ENCODE data around the gene GPHB5. TPM values are rescaled to one million over a fixed set of nuclear protein-coding genes. Genes with fewer than 3 reads are reported as not detected.
A peak's percentile ranks its signal among the peaks of the same experiment; 100 is the strongest.

GPHB5 gene
- total RNA-seq, 2 experiments from 2014 or later = not detected

DNA sequence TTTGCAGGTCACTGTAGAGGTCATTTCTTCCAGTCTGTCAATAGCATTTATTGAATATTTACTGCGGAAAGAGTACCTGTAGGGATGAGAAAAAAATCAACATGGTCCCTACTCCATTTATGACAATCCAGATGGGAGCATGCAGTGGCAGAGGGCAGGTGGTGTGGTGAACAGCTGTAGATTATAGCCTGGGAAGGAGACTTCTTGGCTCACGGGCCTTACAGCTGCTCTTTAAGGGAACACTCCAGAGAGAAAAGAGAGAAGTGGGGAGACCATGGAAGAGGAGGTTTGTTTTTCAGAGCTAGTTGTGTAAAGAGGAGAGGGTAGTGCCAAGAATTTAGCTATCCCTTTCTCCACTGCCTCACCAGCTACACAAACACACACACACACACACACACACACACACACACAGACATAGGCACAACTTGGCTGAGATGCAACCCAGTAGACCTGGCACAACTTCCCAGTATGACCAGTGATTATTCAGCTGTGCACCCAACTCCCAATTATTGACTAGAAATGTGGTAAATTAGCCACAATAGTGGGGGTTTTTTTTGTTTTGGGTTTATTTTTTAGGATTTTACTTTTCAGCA, 41.0 kb downstream of the GPHB5 start:
- Mint-ChIP-seq H3K4me3 (no peak overlapping the region), H3K36me3 (ENCODE audit: low read depth) (no peaks in the 10 kb centered on the region), H3K27me3 (no peaks in the 10 kb centered on the region), H3K27ac (no peak overlapping the region), H3K4me1 (ENCODE audit: low read depth) (no peaks in the 10 kb centered on the region), H3K9me3 (no peaks in the 10 kb centered on the region)
- POLR2A ChIA-PET = interaction anchor here (0.7 kb wide), 1 partner anchor 244 kb away, joined by 3 read pairs; no protein-coding TSS in a partner anchor
- intact Hi-C loops (cut with micrococcal nuclease) = loop anchor here (10.0 kb wide), 2 partner anchors 103 to 1113 kb away; no protein-coding TSS in a partner anchor
- no peak for DNase-seq
- no peak for ATAC-seq
- CTCF ChIA-PET = interaction anchor here (1.0 to 1.4 kb wide), 5 partner anchors 9 to 1010 kb away, joined by 3 to 6 read pairs (median 3); no protein-coding TSS in a partner anchor
- TF ChIP-seq, protein P1, sequence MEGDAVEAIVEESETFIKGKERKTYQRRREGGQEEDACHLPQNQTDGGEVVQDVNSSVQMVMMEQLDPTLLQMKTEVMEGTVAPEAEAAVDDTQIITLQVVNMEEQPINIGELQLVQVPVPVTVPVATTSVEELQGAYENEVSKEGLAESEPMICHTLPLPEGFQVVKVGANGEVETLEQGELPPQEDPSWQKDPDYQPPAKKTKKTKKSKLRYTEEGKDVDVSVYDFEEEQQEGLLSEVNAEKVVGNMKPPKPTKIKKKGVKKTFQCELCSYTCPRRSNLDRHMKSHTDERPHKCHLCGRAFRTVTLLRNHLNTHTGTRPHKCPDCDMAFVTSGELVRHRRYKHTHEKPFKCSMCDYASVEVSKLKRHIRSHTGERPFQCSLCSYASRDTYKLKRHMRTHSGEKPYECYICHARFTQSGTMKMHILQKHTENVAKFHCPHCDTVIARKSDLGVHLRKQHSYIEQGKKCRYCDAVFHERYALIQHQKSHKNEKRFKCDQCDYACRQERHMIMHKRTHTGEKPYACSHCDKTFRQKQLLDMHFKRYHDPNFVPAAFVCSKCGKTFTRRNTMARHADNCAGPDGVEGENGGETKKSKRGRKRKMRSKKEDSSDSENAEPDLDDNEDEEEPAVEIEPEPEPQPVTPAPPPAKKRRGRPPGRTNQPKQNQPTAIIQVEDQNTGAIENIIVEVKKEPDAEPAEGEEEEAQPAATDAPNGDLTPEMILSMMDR (IDR thresholded peaks at IDR 0.05) = no peak

DNA sequence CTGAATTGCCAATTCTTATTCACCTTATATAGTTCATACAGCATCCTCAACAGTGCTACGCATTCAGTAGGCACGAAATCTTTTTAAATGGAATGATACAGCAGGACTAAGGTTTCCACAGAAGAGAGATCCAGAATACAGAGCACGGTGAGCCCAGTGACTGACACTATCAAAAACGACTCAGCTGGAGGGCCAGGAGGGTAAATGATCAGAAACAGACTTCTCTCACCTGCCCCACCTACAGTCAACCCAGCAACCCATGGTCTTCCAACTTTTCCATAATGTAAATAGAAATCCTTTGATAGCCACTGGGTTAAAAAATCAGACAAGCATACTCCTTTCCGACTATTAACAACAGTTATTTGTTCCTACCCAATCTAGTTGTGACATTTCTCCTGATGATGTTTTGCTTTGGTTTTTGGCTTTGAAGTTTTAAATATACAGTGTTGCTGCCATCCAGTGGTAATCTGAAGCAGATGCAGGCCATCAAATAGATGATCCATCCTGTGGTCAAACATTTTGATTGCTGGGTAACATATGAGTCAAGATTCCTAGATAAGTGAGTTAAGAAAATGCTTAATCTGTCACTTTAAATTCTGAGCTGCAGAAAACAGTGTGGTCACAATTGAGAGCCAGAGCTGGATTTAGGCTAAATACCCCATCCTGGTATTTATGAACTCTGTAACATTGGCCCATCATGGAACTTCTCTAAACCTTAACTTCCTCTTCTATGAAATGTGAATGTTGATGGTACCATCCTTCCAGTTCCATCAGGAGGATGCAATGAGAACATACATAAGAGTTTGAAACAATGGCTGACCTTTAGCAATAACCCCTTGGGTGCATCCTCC, 42.0 kb downstream of the GPHB5 start:
- TF ChIP-seq, protein P1 (IDR thresholded peaks at IDR 0.05) = peak; percentile 66
- ChIA-PET POLR2A (no interaction called here), CTCF (interaction anchor here (1.0 to 1.3 kb wide), 4 partner anchors 13 to 1097 kb away, joined by 3 to 11 read pairs (median 4); no protein-coding TSS in a partner anchor)
- H3K36me3 Mint-ChIP-seq (ENCODE audit: low read depth) = no peaks in the 10 kb centered on the region
- intact Hi-C loops (cut with micrococcal nuclease) = loop anchor here (10.0 kb wide), 2 partner anchors 102 to 1112 kb away; no protein-coding TSS in a partner anchor
- no peaks in the 10 kb centered on the region for H3K9me3 Mint-ChIP-seq
- H3K27ac Mint-ChIP-seq = no peak overlapping the region
- H3K4me1 Mint-ChIP-seq (ENCODE audit: low read depth) = no peaks in the 10 kb centered on the region
- no peaks in the 10 kb centered on the region for H3K27me3 Mint-ChIP-seq
- peak; percentile 69 for ATAC-seq
- DNase-seq = peak; percentile 7
- no peak overlapping the region for H3K4me3 Mint-ChIP-seq

DNA sequence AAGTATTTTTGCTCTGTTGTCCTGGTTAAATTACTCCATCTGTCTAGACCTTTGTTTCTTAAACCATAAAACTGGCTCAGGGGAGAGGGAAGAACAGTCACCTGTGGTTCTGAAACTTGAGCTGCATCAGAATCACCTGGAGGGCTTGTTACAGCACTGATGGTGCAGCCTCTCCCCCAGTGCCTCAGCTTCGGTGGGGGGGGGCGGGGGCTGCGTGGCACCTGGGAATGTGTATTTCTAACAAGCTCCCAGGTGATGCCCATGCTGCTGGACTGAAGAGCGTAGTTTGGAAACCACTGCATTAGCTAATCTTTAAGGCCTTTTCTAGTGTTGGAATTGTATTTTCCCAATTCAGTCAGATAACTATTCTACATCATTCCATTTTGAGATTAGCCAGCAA, 42.7 kb downstream of the GPHB5 start:
- ChIA-PET CTCF (interaction anchor here (1.3 kb wide), 1 partner anchor 1097 kb away, joined by 11 read pairs; no protein-coding TSS in a partner anchor), POLR2A (no interaction called here)
- ATAC-seq = no peak
- H3K36me3 Mint-ChIP-seq (ENCODE audit: low read depth) = no peaks in the 10 kb centered on the region
- TF ChIP-seq, protein P1 (IDR thresholded peaks at IDR 0.05) = no peak
- no peak overlapping the region for H3K4me3 Mint-ChIP-seq
- no peak for DNase-seq
- no peaks in the 10 kb centered on the region for H3K4me1 Mint-ChIP-seq (ENCODE audit: low read depth)
- H3K27me3 Mint-ChIP-seq = no peaks in the 10 kb centered on the region
- no peaks in the 10 kb centered on the region for H3K9me3 Mint-ChIP-seq
- no peak overlapping the region for H3K27ac Mint-ChIP-seq
- intact Hi-C loops (cut with micrococcal nuclease) = loop anchor here (10.0 kb wide), 2 partner anchors 101 to 1111 kb away; no protein-coding TSS in a partner anchor

GRCh38 chr14:63275611-63276010, 43.1 kb downstream of the GPHB5 start:
- Mint-ChIP-seq H3K27ac (no peak overlapping the region), H3K9me3 (no peaks in the 10 kb centered on the region), H3K36me3 (ENCODE audit: low read depth) (no peaks in the 10 kb centered on the region), H3K4me1 (ENCODE audit: low read depth) (no peaks in the 10 kb centered on the region), H3K27me3 (no peaks in the 10 kb centered on the region), H3K4me3 (no peak overlapping the region)
- TF ChIP-seq, protein P1 (IDR thresholded peaks at IDR 0.05) = no peak
- ChIA-PET CTCF (interaction anchor here (1.3 kb wide), 1 partner anchor 1096 kb away, joined by 11 read pairs; no protein-coding TSS in a partner anchor), POLR2A (no interaction called here)
- DNase-seq = no peak
- no peak for ATAC-seq
- intact Hi-C loops (cut with micrococcal nuclease) = loop anchor here (10.0 kb wide), 2 partner anchors 101 to 1111 kb away; no protein-coding TSS in a partner anchor
